GM12892 (cell line): Measurements from ENCODE around the gene SHC3.
"Not testable (repeated sequence)": the region's sequence is repeated elsewhere in the genome, so short reads cannot be mapped to it uniquely, and the experiment has no call there.

ENCODE experiments used
- POLR2A ChIP-seq: IDR thresholded peaks from 2 replicates; pipeline ENCODE4 v1.6.1; 2011; ENCODE audit warnings: low read depth, low read length, control low read depth
- POLR2AphosphoS5 ChIP-seq: IDR thresholded peaks from 2 replicates; pipeline ENCODE4 v1.6.1; 2011; ENCODE audit warnings: low read depth, low read length, control low read depth
- TAF1 ChIP-seq: IDR thresholded peaks from 2 replicates; pipeline ENCODE4 v1.6.1; 2011; ENCODE audit warnings: low read depth, mild to moderate bottlenecking, control low read depth, low read length, borderline replicate concordance

DNA sequence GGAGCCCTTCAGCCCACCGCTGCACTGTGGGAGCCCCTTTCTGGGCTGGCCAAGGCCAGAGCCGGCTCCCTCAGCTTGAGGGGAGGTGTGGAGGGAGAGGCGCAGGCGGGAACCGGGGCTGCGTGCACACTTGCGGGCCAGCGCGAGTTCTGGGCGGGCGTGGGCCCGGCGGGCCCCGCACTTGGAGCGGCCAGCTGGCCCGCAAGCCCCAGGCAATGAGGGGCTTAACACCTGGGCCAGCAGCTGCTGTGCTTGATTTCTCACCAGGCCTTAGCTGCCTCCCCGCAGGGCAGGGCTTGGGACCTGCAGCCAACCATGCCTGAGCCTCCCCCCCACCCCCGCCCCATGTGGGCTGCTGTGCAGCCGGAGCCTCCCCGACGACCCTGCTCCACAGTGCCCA is 30.7 kb upstream of the SHC3 start:
- TF ChIP-seq POLR2A, POLR2AphosphoS5, TAF1: not testable (repeated sequence)
